A549 (cell line): ENCODE results near the gene HOXA13. TPM values are rescaled to one million over a fixed set of nuclear protein-coding genes. Genes with fewer than 3 reads are reported as not detected.

Experiments used
- ATAC-seq, 2 experiments: fragments of 200-7000 bp in 1 of 2; fragments of >200 bp in 1 of 2; cut with Nextera tagmentation in 1 of 2; cut with Tn5 transposase in 1 of 2; 3 replicates each; pipeline versions ENCODE4 v1.8.0 to v1.9.1; 2018 to 2020; ENCODE audit warnings: mild to moderate bottlenecking in 1 of 2, moderate library complexity in 1 of 2
- CTCF ChIA-PET: fragments of 300-600 bp; sonication (Branson Sonifier 250); formaldehyde crosslinking; extraction: SDS; loops from one replicate; lab custom pipeline; 2021; ENCODE audit warnings: antibody characterized with exemption, inconsistent platforms; lab: Yijun Ruan, JAX
- POLR2A ChIA-PET: fragments of 350-600 bp; formaldehyde crosslinking; extraction: SDS; loops from one replicate; lab custom pipeline; 2021; ENCODE audit warnings: antibody characterized with exemption, inconsistent platforms; lab: Yijun Ruan, JAX
- DNase-seq, 2 experiments: peaks; one replicate each; pipeline versions ENCODE4 v3.0.0 to v3.0.0-alpha.2; 2011 to 2016; ENCODE audit warnings: low read depth in 1 of 2, low spot score in 1 of 2
- FAIRE-seq: peaks from 2 replicates; lab custom pipeline; 2011; peaks lifted over from hg19 to GRCh38; lab: Jason Lieb, UNC
- H3K27ac ChIP-seq, 2 experiments: fragments of >200 bp; sonication (Bioruptor Twin); formaldehyde crosslinking; 3 replicates each; pipeline ENCODE4 v1.5.1; 2016 to 2017
- H3K4me1 ChIP-seq: fragments of >200 bp; sonication (Bioruptor Twin); formaldehyde crosslinking; 3 replicates; pipeline ENCODE4 v1.6.1; 2016
- H3K4me2 ChIP-seq: fragments of >200 bp; sonication (Bioruptor Twin); formaldehyde crosslinking; 3 replicates; pipeline ENCODE4 v1.6.1; 2016
- H3K4me3 ChIP-seq: fragments of >200 bp; sonication (Bioruptor Twin); formaldehyde crosslinking; 3 replicates; pipeline ENCODE4 v1.5.1; 2016
- H3K9me3 ChIP-seq: fragments of >200 bp; sonication (Bioruptor Twin); formaldehyde crosslinking; 3 replicates; pipeline ENCODE4 v1.6.1; 2016
- ATOH8 ChIP-seq: fragments of 250-450 bp; sonication (Bioruptor Pico); IDR thresholded peaks from 2 replicates; pipeline ENCODE4 v1.5.0; 2020; ENCODE audit warnings: low read depth, mild to moderate bottlenecking, moderate library complexity
- CHD4 ChIP-seq: fragments of 200-600 bp; sonication (generic); IDR thresholded peaks from 2 replicates; pipeline ENCODE4 v1.6.1; 2016; ENCODE audit warnings: antibody characterized with exemption, mild to moderate bottlenecking, borderline replicate concordance
- E2F6 ChIP-seq: IDR thresholded peaks from 2 replicates; pipeline ENCODE4 v1.6.1; 2012; ENCODE audit warnings: low read depth, borderline replicate concordance
- HDAC2 ChIP-seq: fragments of 200-600 bp; sonication (generic); IDR thresholded peaks from 2 replicates; pipeline ENCODE4 v1.6.1; 2016
- HOXB5 ChIP-seq: fragments of 250-450 bp; sonication (Bioruptor Pico); IDR thresholded peaks from 2 replicates; pipeline ENCODE4 v1.5.0; 2020; ENCODE audit warnings: mild to moderate bottlenecking, moderate library complexity
- KDM1A ChIP-seq: fragments of 200-600 bp; sonication (generic); IDR thresholded peaks from 2 replicates; pipeline ENCODE4 v1.6.1; 2016; ENCODE audit warnings: low read depth, mild to moderate bottlenecking
- MAZ ChIP-seq: fragments of 150-350 bp; IDR thresholded peaks from 2 replicates; pipeline ENCODE4 v1.6.1; 2014; ENCODE audit warnings: antibody characterized with exemption, low read depth, low read length, borderline replicate concordance
- PHF8 ChIP-seq: fragments of 200-600 bp; sonication (generic); IDR thresholded peaks from 2 replicates; pipeline ENCODE4 v1.6.1; 2016; ENCODE audit warnings: low read depth, mild to moderate bottlenecking, antibody characterized with exemption, moderate library complexity, borderline replicate concordance
- POLR2A ChIP-seq: IDR thresholded peaks from 2 replicates; pipeline ENCODE4 v1.6.1; 2012; ENCODE audit warnings: mild to moderate bottlenecking, low read length
- WGBS: methylation state at CpG from one replicate; pipeline ENCODE4 v1.1.6; 2017; ENCODE audit errors: missing lambda C conversion rate; 5-methylcytosine and 5-hydroxymethylcytosine counted together
- polyA plus RNA-seq, 4 experiments: library from polyadenylated mRNA; depleted of rRNA in 3 of 4; stranded (reverse); fragments of >200 nt; fragmentation: RNase III in 1 of 4; extraction: RNeasy Plus Mini Kit Qiagen cat#74134 plus additional on column Dnase treatment in 1 of 4; gene quantifications; 2 replicates in 3 of 4; 3 replicates in 1 of 4; pipeline ENCODE4 v1.2.3, GENCODE V29; 2011 to 2017

The HOXA13 gene
- polyA plus RNA-seq, 2 of the 4 experiments (the other 2 are of a cell fraction) = 2.2 to 2.7 TPM

GRCh38 chr7:27200761-27201579, 1.1 kb upstream of the HOXA13 start:
- Histone ChIP-seq H3K4me1 (peaks cover 15% of the 10 kb centered on the region), H3K27ac (peak overlapping the region; percentile 63 to 87), H3K4me3 (peak overlapping the region; percentile 82)
- DNase-seq = peak in 1 of 2 experiments; percentile 19
- no peak for FAIRE-seq
- CTCF ChIA-PET = interaction anchor here (0.8 to 4.2 kb wide), 12 partner anchors 9 to 896 kb away, joined by 3 to 33 read pairs (median 10); no protein-coding TSS in a partner anchor
- no peak for TF ChIP-seq CHD4
- no peak for TF ChIP-seq MAZ
- no peak for TF ChIP-seq ATOH8
- TF ChIP-seq KDM1A = no peak
- TF ChIP-seq, all 56 proteins: peak for 0
- ATAC-seq = peak; percentile 38 to 51
- no peaks in the 10 kb centered on the region for H3K9me3 ChIP-seq
- WGBS = 74% methylated on average over 14 of the region's 14 CpGs
- H3K4me2 ChIP-seq = peak overlapping the region; percentile 85
- POLR2A ChIA-PET = interaction anchor here (1.3 to 1.6 kb wide), 4 partner anchors 540 to 893 kb away, joined by 3 to 6 read pairs (median 3); no protein-coding TSS in a partner anchor

- peak; percentile 48 to 57 for DNase-seq
- FAIRE-seq = no peak
- WGBS = 12% methylated on average over 21 of the region's 93 CpGs
- CTCF ChIA-PET = interaction anchor here (0.7 to 4.2 kb wide), 25 partner anchors 10 to 898 kb away, joined by 3 to 33 read pairs (median 6); no protein-coding TSS in a partner anchor
- Histone ChIP-seq H3K4me3 (peak overlapping the region; percentile 82), H3K27ac (peak overlapping the region; percentile 77 to 87), H3K4me2 (peak overlapping the region; percentile 85), H3K9me3 (no peaks in the 10 kb centered on the region), H3K4me1 (peaks cover 15% of the 10 kb centered on the region)
- POLR2A ChIA-PET = interaction anchor here (1.0 to 1.6 kb wide), 4 partner anchors 464 to 895 kb away, joined by 3 to 6 read pairs (median 4); partner anchors contain the start of gene HIBADH
- ATAC-seq = peak; percentile 51 to 65
- TF ChIP-seq PHF8 (peak; percentile 36; the same call in 1 of the 2 replicates), E2F6 (peak; percentile 59; the same call in 1 of the 2 replicates), HOXB5 (CRISPR knock-in tag) (peak; percentile 100), HDAC2 (no peak)
Observed at GRCh38 chr7:27198871-27199801, 755 bp downstream of the HOXA13 start.

- CTCF ChIA-PET = interaction anchor here (0.7 to 4.2 kb wide), 20 partner anchors 9 to 899 kb away, joined by 3 to 33 read pairs (median 8); no protein-coding TSS in a partner anchor
Observed at GRCh38 chr7:27198138-27198841, 1.6 kb downstream of the HOXA13 start.

More at GRCh38 chr7:27198138-27198841, 1.6 kb downstream of the HOXA13 start:
- POLR2A ChIA-PET = no interaction called here
- DNase-seq (no peak), ATAC-seq (no peak), FAIRE-seq (no peak)
- 92% methylated on average over 29 of the region's 29 CpGs for WGBS
- Histone ChIP-seq H3K4me3 (peak overlapping the region; percentile 82), H3K4me1 (peaks cover 15% of the 10 kb centered on the region), H3K9me3 (no peaks in the 10 kb centered on the region), H3K27ac (peak overlapping the region; percentile 77 to 87; a peak in 5 of 6 replicates), H3K4me2 (peak overlapping the region; percentile 85)
- TF ChIP-seq HOXB5 (CRISPR knock-in tag) (peak; percentile 100), POLR2A (no peak)
